Mesothelial cell of epicardium (in vitro differentiated cells): ENCODE results near the gene TTLL7. TPM values are rescaled to one million over a fixed set of nuclear protein-coding genes. Genes with fewer than 3 reads are reported as not detected.

Experiments used
- DNase-seq, 2 experiments: peaks; one replicate each; pipeline ENCODE4 v3.0.0; 2021; ENCODE audit warnings: low spot score in 2 of 2; ENCODE audit not compliant: unreplicated experiment in 2 of 2
- H3K27ac Mint-ChIP-seq: 2 replicates; pipeline ENCODE4 v1.8.0; 2021; ENCODE audit warnings: mixed read lengths
- H3K27me3 Mint-ChIP-seq: 2 replicates; pipeline ENCODE4 v1.8.0; 2021; ENCODE audit warnings: low read depth, mixed read lengths
- H3K36me3 Mint-ChIP-seq: 2 replicates; pipeline ENCODE4 v1.8.0; 2021; ENCODE audit warnings: mixed read lengths
- H3K4me1 Mint-ChIP-seq: 2 replicates; pipeline ENCODE4 v1.8.0; 2021; ENCODE audit warnings: mixed read lengths
- H3K4me3 Mint-ChIP-seq: 2 replicates; pipeline ENCODE4 v1.8.0; 2021; ENCODE audit warnings: mild to moderate bottlenecking, moderate library complexity, mixed read lengths
- H3K9me3 Mint-ChIP-seq: 2 replicates; pipeline ENCODE4 v1.8.0; 2021; ENCODE audit warnings: mixed read lengths
- total RNA-seq: library from RNA; stranded (reverse); gene quantifications from 3 replicates; pipeline ENCODE4 v1.2.1, GENCODE V29; 2021
- TF ChIP-seq, protein P1 (sequence below): fragments of 200-600 bp; sonication (generic); IDR thresholded peaks from one replicate; pipeline ENCODE4 v1.5.0; 2021; ENCODE audit warnings: antibody characterized with exemption; ENCODE audit not compliant: unreplicated experiment

TTLL7 gene
- total RNA-seq, 1 donor from 2014 or later: 12.7 TPM

DNA sequence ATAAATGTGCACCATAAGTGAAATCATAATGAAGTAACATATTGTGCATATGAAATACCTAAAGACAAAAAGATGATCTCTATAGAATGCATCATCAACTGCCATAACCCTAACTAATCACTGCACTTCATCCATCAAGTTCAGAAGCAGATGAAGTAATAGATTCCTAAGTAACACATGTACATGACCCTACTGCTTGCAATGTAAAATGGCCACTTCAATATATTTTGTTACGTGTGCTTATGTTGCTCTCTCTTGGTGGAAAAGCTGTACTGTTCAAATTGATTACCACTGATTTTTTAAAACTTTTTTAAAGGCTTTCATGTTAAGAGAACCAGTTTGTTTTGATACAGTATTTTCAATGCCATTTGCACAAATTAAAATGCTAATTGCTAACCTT, 141.8 kb downstream of the TTLL7 start:
- H3K27me3 Mint-ChIP-seq: peaks cover 17% of the 10 kb centered on the region
- no peak for DNase-seq
- no peaks in the 10 kb centered on the region for H3K9me3 Mint-ChIP-seq
- TF ChIP-seq, protein P1, sequence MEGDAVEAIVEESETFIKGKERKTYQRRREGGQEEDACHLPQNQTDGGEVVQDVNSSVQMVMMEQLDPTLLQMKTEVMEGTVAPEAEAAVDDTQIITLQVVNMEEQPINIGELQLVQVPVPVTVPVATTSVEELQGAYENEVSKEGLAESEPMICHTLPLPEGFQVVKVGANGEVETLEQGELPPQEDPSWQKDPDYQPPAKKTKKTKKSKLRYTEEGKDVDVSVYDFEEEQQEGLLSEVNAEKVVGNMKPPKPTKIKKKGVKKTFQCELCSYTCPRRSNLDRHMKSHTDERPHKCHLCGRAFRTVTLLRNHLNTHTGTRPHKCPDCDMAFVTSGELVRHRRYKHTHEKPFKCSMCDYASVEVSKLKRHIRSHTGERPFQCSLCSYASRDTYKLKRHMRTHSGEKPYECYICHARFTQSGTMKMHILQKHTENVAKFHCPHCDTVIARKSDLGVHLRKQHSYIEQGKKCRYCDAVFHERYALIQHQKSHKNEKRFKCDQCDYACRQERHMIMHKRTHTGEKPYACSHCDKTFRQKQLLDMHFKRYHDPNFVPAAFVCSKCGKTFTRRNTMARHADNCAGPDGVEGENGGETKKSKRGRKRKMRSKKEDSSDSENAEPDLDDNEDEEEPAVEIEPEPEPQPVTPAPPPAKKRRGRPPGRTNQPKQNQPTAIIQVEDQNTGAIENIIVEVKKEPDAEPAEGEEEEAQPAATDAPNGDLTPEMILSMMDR: peak; percentile 49
- H3K27ac Mint-ChIP-seq: no peak overlapping the region
- H3K36me3 Mint-ChIP-seq: no peaks in the 10 kb centered on the region
- no peak overlapping the region for H3K4me3 Mint-ChIP-seq
- peaks cover 14% of the 10 kb centered on the region for H3K4me1 Mint-ChIP-seq

DNA sequence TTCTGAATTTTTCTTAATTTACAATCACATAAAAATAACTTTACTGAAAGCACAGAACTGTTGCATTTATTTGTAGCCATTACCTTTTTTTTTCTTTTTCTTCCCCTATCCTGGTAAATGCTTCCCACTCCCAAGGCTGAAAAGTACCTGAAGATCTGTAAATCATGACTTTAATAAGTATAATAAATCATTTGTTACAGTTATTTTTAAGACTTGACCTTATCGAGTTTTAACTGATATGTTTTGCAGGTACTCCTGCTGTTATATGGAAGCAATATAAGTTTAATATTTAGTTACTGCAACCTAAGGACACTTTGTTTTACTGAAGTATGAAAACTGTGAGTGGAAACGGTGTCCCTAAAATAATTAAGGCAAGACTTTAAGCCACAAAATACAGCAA, 142.6 kb downstream of the TTLL7 start:
- Mint-ChIP-seq H3K36me3 (no peaks in the 10 kb centered on the region), H3K9me3 (no peaks in the 10 kb centered on the region), H3K27me3 (peaks cover 15% of the 10 kb centered on the region), H3K27ac (no peak overlapping the region), H3K4me1 (peaks cover 14% of the 10 kb centered on the region), H3K4me3 (no peak overlapping the region)
- TF ChIP-seq, protein P1: no peak
- DNase-seq: no peak

DNA sequence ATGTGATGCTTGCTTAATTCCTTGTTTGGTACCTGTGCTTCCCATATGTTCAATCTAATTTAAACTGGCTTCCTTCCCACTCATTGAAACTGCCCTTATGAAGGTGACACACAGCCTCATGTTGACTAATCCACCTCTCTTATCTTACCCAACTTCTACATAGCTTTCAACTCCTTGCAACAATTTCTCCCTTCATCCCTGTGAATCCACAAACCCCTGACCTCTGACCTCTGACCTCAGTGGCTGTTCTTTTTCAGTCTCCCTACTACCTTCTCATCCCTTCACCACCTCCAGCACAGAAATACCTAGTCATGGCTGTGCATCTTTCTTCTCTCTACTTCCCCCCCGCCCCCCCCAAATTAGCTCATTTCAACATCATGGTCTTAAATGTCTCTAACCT, 144.5 kb downstream of the TTLL7 start:
- H3K27ac Mint-ChIP-seq: no peak overlapping the region
- H3K4me3 Mint-ChIP-seq: no peak overlapping the region
- peaks cover 7% of the 10 kb centered on the region for H3K27me3 Mint-ChIP-seq
- H3K4me1 Mint-ChIP-seq: peaks cover 9% of the 10 kb centered on the region
- no peaks in the 10 kb centered on the region for H3K9me3 Mint-ChIP-seq
- H3K36me3 Mint-ChIP-seq: no peaks in the 10 kb centered on the region
- DNase-seq: no peak
- TF ChIP-seq, protein P1: no peak

DNA sequence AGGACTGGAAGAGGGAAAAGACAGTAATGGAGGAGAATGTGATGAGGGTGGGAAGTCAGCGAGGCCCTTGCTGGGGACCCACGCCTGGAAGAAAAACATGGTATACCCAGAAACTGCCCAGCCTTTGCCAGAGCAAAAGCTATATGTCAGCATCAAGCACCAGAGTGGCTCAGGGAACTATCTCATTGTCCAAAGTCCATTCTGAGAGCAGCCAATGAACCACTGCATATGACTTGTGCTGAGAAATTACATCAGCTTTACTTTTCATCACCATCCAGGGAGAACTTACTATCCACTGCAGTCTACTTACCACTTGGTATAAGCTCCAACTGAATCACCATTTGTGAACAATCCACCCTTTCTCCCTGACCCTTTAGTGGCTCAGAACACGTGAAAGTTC, 148.1 kb downstream of the TTLL7 start:
- Mint-ChIP-seq H3K27ac (no peak overlapping the region), H3K4me1 (peaks cover under 1% of the 10 kb centered on the region), H3K36me3 (no peaks in the 10 kb centered on the region), H3K9me3 (no peaks in the 10 kb centered on the region), H3K4me3 (no peak overlapping the region), H3K27me3 (peaks cover 7% of the 10 kb centered on the region)
- DNase-seq: no peak
- TF ChIP-seq, protein P1: no peak

DNA sequence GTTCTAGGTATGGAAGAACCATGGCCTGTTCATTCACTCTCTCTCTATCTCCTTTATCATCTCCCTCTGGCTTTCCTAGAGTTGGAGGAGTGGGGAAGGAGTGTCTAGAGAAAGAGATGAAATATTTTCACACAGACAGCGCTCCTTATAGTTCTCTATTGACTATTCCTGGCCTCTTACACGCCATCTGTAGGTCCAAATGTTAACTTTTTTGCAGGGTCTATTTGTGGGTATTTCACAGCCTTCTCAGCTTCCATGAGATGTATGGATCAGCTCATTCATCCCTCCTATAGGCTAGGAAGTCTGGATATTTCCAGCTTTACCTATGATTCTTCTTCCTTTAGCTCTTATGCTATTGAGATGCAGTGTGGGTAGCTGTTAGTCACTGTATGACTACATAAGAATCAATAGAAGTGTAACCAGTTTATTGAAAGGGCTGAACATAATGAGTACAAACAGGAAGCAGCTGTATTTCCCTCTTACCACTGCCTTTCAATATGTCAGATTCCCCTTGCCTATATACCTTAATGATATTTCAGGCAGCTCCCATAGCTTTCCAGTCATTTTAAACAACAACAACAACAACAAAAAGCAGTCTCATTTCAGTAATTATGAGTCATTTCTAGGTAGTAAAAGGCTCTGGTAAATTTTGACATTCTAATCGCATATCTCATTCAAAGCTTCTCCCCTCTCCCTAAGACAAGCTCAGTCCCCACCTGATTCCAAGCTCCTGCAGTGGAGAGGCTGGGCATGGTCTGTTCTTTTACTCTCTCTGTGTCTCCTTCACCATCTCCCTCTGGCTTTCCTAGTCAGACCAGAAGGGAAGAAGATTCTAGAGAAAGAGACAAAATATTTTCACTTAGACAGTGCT, 149.5 kb downstream of the TTLL7 start:
- DNase-seq: no peak
- Mint-ChIP-seq H3K9me3 (peaks cover 2% of the 10 kb centered on the region), H3K27me3 (peaks cover 2% of the 10 kb centered on the region), H3K27ac (no peak overlapping the region), H3K4me3 (no peak overlapping the region), H3K4me1 (peaks cover 7% of the 10 kb centered on the region), H3K36me3 (peaks cover 2% of the 10 kb centered on the region)
- TF ChIP-seq, protein P1: no peak
